SK-N-SH (cell line): Measurements from ENCODE around the gene INPP5K. TPM values are rescaled to one million over a fixed set of nuclear protein-coding genes. Genes with fewer than 3 reads are reported as not detected.

ENCODE experiments used
- CTCF ChIA-PET: fragments of 300-600, 350-600 bp; formaldehyde crosslinking; extraction: SDS; loops from one replicate; lab custom pipeline; 2021; lab: Yijun Ruan, JAX
- POLR2A ChIA-PET: fragments of 350-600 bp; sonication (Branson Sonifier 250); formaldehyde crosslinking; extraction: SDS; loops from one replicate; lab custom pipeline; 2020; ENCODE audit warnings: antibody characterized with exemption, inconsistent platforms; lab: Yijun Ruan, JAX
- DNase-seq: peaks from one replicate; pipeline ENCODE4 v3.0.0; 2012
- H2AFZ ChIP-seq: fragments of 200-600 bp; sonication (generic); 2 replicates; pipeline ENCODE4 v1.8.1; 2016; ENCODE audit warnings: antibody characterized with exemption, mild to moderate bottlenecking, low read depth
- H3F3A ChIP-seq: fragments of 200-600 bp; sonication (generic); replicated peaks from 2 replicates; pipeline ENCODE3; 2016; ENCODE audit warnings: antibody characterized with exemption, mild to moderate bottlenecking; ENCODE audit not compliant: insufficient read depth
- H3K27ac ChIP-seq, 2 experiments: fragments of 200-500 bp in 1 of 2; fragments of 200-600 bp in 1 of 2; sonication (Bioruptor generic) in 1 of 2; sonication (generic), shearing (Covaris generic) in 1 of 2; 2 replicates each; pipeline versions ENCODE4 v1.5.1 to v1.6.1; 2014 to 2016; ENCODE audit warnings: low read depth in 2 of 2, inconsistent platforms in 1 of 2, low read length in 1 of 2, mild to moderate bottlenecking in 1 of 2, mixed read lengths in 1 of 2
- H3K27me3 ChIP-seq: fragments of 200-600 bp; sonication (generic), shearing (Covaris generic); 2 replicates; pipeline ENCODE4 v1.6.1; 2016; ENCODE audit warnings: mixed run types; ENCODE audit not compliant: insufficient read depth
- H3K36me3 ChIP-seq, 2 experiments: fragments of 200-500 bp in 1 of 2; fragments of 200-600 bp in 1 of 2; sonication (Bioruptor generic) in 1 of 2; sonication (generic) in 1 of 2; replicated peaks in 1 of 2; 2 replicates each; pipeline versions ENCODE3 to v1.5.1; 2014 to 2016; ENCODE audit warnings: low read length in 1 of 2, mild to moderate bottlenecking in 1 of 2; ENCODE audit not compliant: insufficient read depth in 2 of 2, control insufficient read depth in 1 of 2
- H3K4me1 ChIP-seq, 2 experiments: fragments of 200-500 bp in 1 of 2; fragments of 200-600 bp in 1 of 2; sonication (Bioruptor generic) in 1 of 2; sonication (generic), shearing (Covaris generic) in 1 of 2; 2 replicates each; pipeline versions ENCODE4 v1.5.1 to v1.6.1; 2014 to 2016; ENCODE audit warnings: low read depth in 1 of 2, low read length in 1 of 2, mixed run types in 1 of 2; ENCODE audit not compliant: insufficient read depth in 2 of 2, control insufficient read depth in 1 of 2
- H3K4me2 ChIP-seq: fragments of 200-600 bp; sonication (generic), shearing (Covaris generic); 2 replicates; pipeline ENCODE4 v1.6.1; 2017; ENCODE audit warnings: mixed run types
- H3K4me3 ChIP-seq, 2 experiments: fragments of 200-500 bp in 1 of 2; fragments of 200-600 bp in 1 of 2; sonication (Bioruptor generic) in 1 of 2; sonication (generic), shearing (Covaris generic) in 1 of 2; 2 replicates each; pipeline versions ENCODE4 v1.5.1 to v1.8.1; 2014 to 2016; ENCODE audit warnings: low read depth in 2 of 2, inconsistent platforms in 1 of 2, low read length in 1 of 2, mild to moderate bottlenecking in 1 of 2, mixed read lengths in 1 of 2, moderate library complexity in 1 of 2
- H3K79me2 ChIP-seq: fragments of 200-600 bp; sonication (generic); 2 replicates; pipeline ENCODE4 v1.8.1; 2017; ENCODE audit warnings: mild to moderate bottlenecking; ENCODE audit not compliant: insufficient read depth
- H3K9ac ChIP-seq: fragments of 200-600 bp; sonication (generic); 2 replicates; pipeline ENCODE4 v1.6.1; 2017; ENCODE audit warnings: mixed run types
- H3K9me2 ChIP-seq: fragments of 200-600 bp; sonication (generic); 2 replicates; pipeline ENCODE4 v1.6.1; 2017; ENCODE audit warnings: mixed run types
- H3K9me3 ChIP-seq: fragments of 200-600 bp; sonication (generic); 2 replicates; pipeline ENCODE4 v1.6.1; 2017; ENCODE audit warnings: mixed run types, mild to moderate bottlenecking, moderate library complexity
- H4K20me1 ChIP-seq: fragments of 200-600 bp; sonication (generic); 2 replicates; pipeline ENCODE4 v1.6.1; 2017; ENCODE audit warnings: mild to moderate bottlenecking, mixed run types; ENCODE audit not compliant: insufficient read depth
- CHD2 ChIP-seq: fragments of 150-350 bp; IDR thresholded peaks from 2 replicates; pipeline ENCODE4 v1.6.1; 2018; ENCODE audit warnings: low read length; ENCODE audit not compliant: partially characterized antibody
- CTCF ChIP-seq: fragments of 200-600 bp; sonication (generic); IDR thresholded peaks from 2 replicates; pipeline ENCODE4 v1.6.1; 2017; ENCODE audit warnings: antibody characterized with exemption, mild to moderate bottlenecking, moderate library complexity
- ELF1 ChIP-seq: IDR thresholded peaks from 2 replicates; pipeline ENCODE4 v1.4.0; 2012
- EP300 ChIP-seq, 2 experiments: IDR thresholded peaks; 2 replicates each; pipeline versions ENCODE4 v1.4.0 to v1.6.1; 2012; ENCODE audit warnings: borderline replicate concordance in 1 of 2, low read depth in 1 of 2, low read length in 1 of 2
- FOSL2 ChIP-seq: IDR thresholded peaks from 2 replicates; pipeline ENCODE4 v1.4.0; 2012; ENCODE audit warnings: low read depth, mild to moderate bottlenecking, moderate library complexity, borderline replicate concordance
- GABPA ChIP-seq: IDR thresholded peaks from 2 replicates; pipeline ENCODE4 v1.4.0; 2012; ENCODE audit warnings: low read depth, mild to moderate bottlenecking
- JUND ChIP-seq: IDR thresholded peaks from 2 replicates; pipeline ENCODE4 v1.4.0; 2012
- MXI1 ChIP-seq: IDR thresholded peaks from 2 replicates; pipeline ENCODE4 v1.6.1; 2012; ENCODE audit warnings: mild to moderate bottlenecking, low read depth, low read length, improper control_type of control experiment
- NFIC ChIP-seq: IDR thresholded peaks from 2 replicates; pipeline ENCODE4 v1.4.0; 2012; ENCODE audit warnings: borderline replicate concordance
- PBX3 ChIP-seq: IDR thresholded peaks from 2 replicates; pipeline ENCODE4; 2012
- RCOR1 ChIP-seq: fragments of 150-350 bp; IDR thresholded peaks from 2 replicates; pipeline ENCODE4 v1.6.1; 2017; ENCODE audit warnings: antibody characterized with exemption, low read length
- RFX5 ChIP-seq: IDR thresholded peaks from 2 replicates; pipeline ENCODE4 v1.6.1; 2012; ENCODE audit warnings: mild to moderate bottlenecking, improper control_type of control experiment, low read length
- SMC3 ChIP-seq: IDR thresholded peaks from 2 replicates; pipeline ENCODE4 v1.6.1; 2012; ENCODE audit warnings: low read depth, low read length, improper control_type of control experiment
- TAF1 ChIP-seq: IDR thresholded peaks from 2 replicates; pipeline ENCODE4 v1.6.1; 2012; ENCODE audit warnings: low read depth, mild to moderate bottlenecking, low read length, moderate library complexity, borderline replicate concordance
- TCF12 ChIP-seq: IDR thresholded peaks from 2 replicates; pipeline ENCODE4 v1.4.0; 2012
- TEAD4 ChIP-seq: IDR thresholded peaks from 2 replicates; pipeline ENCODE4 v1.4.0; 2012; ENCODE audit warnings: mild to moderate bottlenecking, borderline replicate concordance; ENCODE audit not compliant: insufficient read depth
- USF1 ChIP-seq: IDR thresholded peaks from 2 replicates; pipeline ENCODE4 v1.4.0; 2012; ENCODE audit warnings: low read depth, borderline replicate concordance
- YY1 ChIP-seq: IDR thresholded peaks from 2 replicates; pipeline ENCODE4 v1.4.0; 2012; ENCODE audit warnings: low read depth, mild to moderate bottlenecking
- WGBS: methylation state at CpG from one replicate; pipeline ENCODE4 v1.1.6; 2017; ENCODE audit warnings: low lambda C conversion rate; 5-methylcytosine and 5-hydroxymethylcytosine counted together
- polyA plus RNA-seq, 3 experiments: library from polyadenylated mRNA; depleted of rRNA; stranded (reverse); fragments of >200 nt; gene quantifications; 2 replicates each; pipeline ENCODE4 v1.2.3, GENCODE V29; 2012
- TF ChIP-seq, protein P1 (sequence below): IDR thresholded peaks from 2 replicates; pipeline ENCODE4 v1.4.0; 2012; ENCODE audit warnings: low read depth
- TF ChIP-seq, protein P2 (sequence below): IDR thresholded peaks from 2 replicates; pipeline ENCODE4 v1.6.1; 2012; ENCODE audit warnings: mild to moderate bottlenecking, low read depth, low read length, moderate library complexity

INPP5K gene
- polyA plus RNA-seq, 1 of the 3 experiments (the other 2 are of a cell fraction), result 26.2 TPM

DNA sequence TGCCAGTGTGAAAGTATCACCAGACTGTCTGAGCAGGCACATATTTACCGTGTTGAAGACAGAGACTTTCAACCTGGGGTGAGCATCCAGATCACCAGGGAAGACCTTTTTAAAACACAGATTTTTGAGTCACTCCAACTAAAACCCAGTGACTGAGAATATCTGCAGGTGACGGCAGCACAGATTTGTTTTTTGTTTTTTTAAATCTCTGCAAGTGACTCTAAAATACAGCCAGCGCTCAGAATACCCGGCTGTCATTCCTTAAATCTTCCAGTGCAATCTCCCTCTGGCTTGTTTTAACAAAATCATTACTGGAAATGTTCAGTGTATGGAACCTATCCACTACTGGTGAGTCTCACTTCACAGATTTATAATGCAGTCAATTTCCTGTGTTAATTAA is 19.3 kb upstream of the INPP5K start:
- H3K27me3 ChIP-seq, result no peaks in the 10 kb centered on the region
- H4K20me1 ChIP-seq, result no peaks in the 10 kb centered on the region
- H2AFZ ChIP-seq, result no peak overlapping the region
- H3K4me3 ChIP-seq, result no peak overlapping the region
- no peak overlapping the region for H3K4me2 ChIP-seq
- H3F3A ChIP-seq, result no peaks in the 10 kb centered on the region
- no peak overlapping the region for H3K27ac ChIP-seq
- no peaks in the 10 kb centered on the region for H3K4me1 ChIP-seq
- H3K36me3 ChIP-seq, result peaks cover 35 to 65% of the 10 kb centered on the region in 2 experiments
- ChIA-PET POLR2A (interaction anchor here (1.2 kb wide), 1 partner anchor 19 kb away, joined by 5 read pairs; the partner anchor contains the start of gene INPP5K), CTCF (no interaction called here)
- no peak for TF ChIP-seq TCF12
- TF ChIP-seq SMC3, result no peak
- TF ChIP-seq MXI1, result no peak
- no peak for TF ChIP-seq PBX3
- TF ChIP-seq FOSL2, result no peak
- TF ChIP-seq TAF1, result no peak
- TF ChIP-seq YY1, result no peak
- TF ChIP-seq TEAD4, result no peak
- no peak for TF ChIP-seq CTCF
- TF ChIP-seq RFX5, result no peak
- TF ChIP-seq CHD2, result no peak
- TF ChIP-seq GABPA, result no peak
- no peak for TF ChIP-seq ELF1
- no peak for TF ChIP-seq USF1
- no peaks in the 10 kb centered on the region for H3K9me3 ChIP-seq
- no peaks in the 10 kb centered on the region for H3K9me2 ChIP-seq
- 90% methylated on average over 4 of the region's 4 CpGs for WGBS
- no peaks in the 10 kb centered on the region for H3K79me2 ChIP-seq
- DNase-seq, result no peak
- no peak overlapping the region for H3K9ac ChIP-seq

GRCh38 chr17:1533661-1534325 is 17.4 kb upstream of the INPP5K start:
- Histone ChIP-seq H2AFZ (no peak overlapping the region), H3K9me3 (no peaks in the 10 kb centered on the region), H3K4me1 (no peaks in the 10 kb centered on the region), H3K27ac (no peak overlapping the region), H3K9ac (no peak overlapping the region), H3K4me3 (no peak overlapping the region), H3K9me2 (no peaks in the 10 kb centered on the region), H3K79me2 (no peaks in the 10 kb centered on the region), H3K4me2 (no peak overlapping the region), H3F3A (no peaks in the 10 kb centered on the region), H4K20me1 (no peaks in the 10 kb centered on the region), H3K36me3 (peaks cover 38 to 59% of the 10 kb centered on the region in 2 experiments), H3K27me3 (no peaks in the 10 kb centered on the region)
- POLR2A ChIA-PET, result interaction anchor here (0.6 kb wide), 1 partner anchor 17 kb away, joined by 3 read pairs; the partner anchor contains the start of gene INPP5K
- WGBS, result 96% methylated on average over 22 of the region's 24 CpGs
- DNase-seq, result no peak
- CTCF ChIA-PET, result interaction anchor here (1.0 to 1.8 kb wide), 5 partner anchors 8 to 386 kb away, joined by 3 to 9 read pairs (median 5); partner anchors contain the start of genes INPP5K and SLC43A2
- TF ChIP-seq JUND, result no peak
- TF ChIP-seq RCOR1, result no peak
- no peak for TF ChIP-seq GABPA
- TF ChIP-seq, protein P1, sequence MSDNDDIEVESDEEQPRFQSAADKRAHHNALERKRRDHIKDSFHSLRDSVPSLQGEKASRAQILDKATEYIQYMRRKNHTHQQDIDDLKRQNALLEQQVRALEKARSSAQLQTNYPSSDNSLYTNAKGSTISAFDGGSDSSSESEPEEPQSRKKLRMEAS, result no peak
- TF ChIP-seq EP300 (IDR thresholded peaks at IDR 0.05; ENCODE audit: borderline replicate concordance in 1 of 2, low read depth in 1 of 2, low read length in 1 of 2), result no peak
- TF ChIP-seq PBX3, result no peak
- TF ChIP-seq, protein P2, sequence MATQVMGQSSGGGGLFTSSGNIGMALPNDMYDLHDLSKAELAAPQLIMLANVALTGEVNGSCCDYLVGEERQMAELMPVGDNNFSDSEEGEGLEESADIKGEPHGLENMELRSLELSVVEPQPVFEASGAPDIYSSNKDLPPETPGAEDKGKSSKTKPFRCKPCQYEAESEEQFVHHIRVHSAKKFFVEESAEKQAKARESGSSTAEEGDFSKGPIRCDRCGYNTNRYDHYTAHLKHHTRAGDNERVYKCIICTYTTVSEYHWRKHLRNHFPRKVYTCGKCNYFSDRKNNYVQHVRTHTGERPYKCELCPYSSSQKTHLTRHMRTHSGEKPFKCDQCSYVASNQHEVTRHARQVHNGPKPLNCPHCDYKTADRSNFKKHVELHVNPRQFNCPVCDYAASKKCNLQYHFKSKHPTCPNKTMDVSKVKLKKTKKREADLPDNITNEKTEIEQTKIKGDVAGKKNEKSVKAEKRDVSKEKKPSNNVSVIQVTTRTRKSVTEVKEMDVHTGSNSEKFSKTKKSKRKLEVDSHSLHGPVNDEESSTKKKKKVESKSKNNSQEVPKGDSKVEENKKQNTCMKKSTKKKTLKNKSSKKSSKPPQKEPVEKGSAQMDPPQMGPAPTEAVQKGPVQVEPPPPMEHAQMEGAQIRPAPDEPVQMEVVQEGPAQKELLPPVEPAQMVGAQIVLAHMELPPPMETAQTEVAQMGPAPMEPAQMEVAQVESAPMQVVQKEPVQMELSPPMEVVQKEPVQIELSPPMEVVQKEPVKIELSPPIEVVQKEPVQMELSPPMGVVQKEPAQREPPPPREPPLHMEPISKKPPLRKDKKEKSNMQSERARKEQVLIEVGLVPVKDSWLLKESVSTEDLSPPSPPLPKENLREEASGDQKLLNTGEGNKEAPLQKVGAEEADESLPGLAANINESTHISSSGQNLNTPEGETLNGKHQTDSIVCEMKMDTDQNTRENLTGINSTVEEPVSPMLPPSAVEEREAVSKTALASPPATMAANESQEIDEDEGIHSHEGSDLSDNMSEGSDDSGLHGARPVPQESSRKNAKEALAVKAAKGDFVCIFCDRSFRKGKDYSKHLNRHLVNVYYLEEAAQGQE, result no peak
- TF ChIP-seq NFIC, result no peak
